Gastrocnemius medialis (tissue), 4 donors: Measurements from ENCODE around the gene RAB33B.

Source experiments
- CTCF ChIP-seq, 5 experiments: fragments of 450-650 bp in 3 of 5; fragments of 200-600 bp in 2 of 5; sonication (generic) in 2 of 5; IDR thresholded peaks in 4 of 5; conservative IDR thresholded peaks in 1 of 5; 1 replicate in 4 of 5; 2 replicates in 1 of 5; pipeline ENCODE4 v1.5.1; 2016 to 2019; ENCODE audit warnings: antibody characterized with exemption in 5 of 5, mild to moderate bottlenecking in 3 of 5, moderate library complexity in 3 of 5
- POLR2A ChIP-seq, 2 donors: fragments of 450-650 bp; IDR thresholded peaks; one replicate each; pipeline ENCODE4 v1.6.1; 2017; ENCODE audit warnings: antibody characterized with exemption in 2 of 2, mild to moderate bottlenecking in 2 of 2, moderate library complexity in 2 of 2

GRCh38 chr4:139416073-139416673, 37.7 kb upstream of the RAB33B start:
- TF ChIP-seq POLR2A (IDR thresholded peaks at IDR 0.05) (no peak), CTCF (IDR thresholded peaks at IDR 0.05 in 4 of 5, conservative IDR thresholded peaks at IDR 0.05 in 1 of 5) (peak; percentile 51 to 76 (median 57))
